ENCODE data around the gene TEAD1.
"Not testable (repeated sequence)": the region's sequence is repeated elsewhere in the genome, so short reads cannot be mapped to it uniquely, and the experiment has no call there.

The TEAD1 gene

GRCh38 chr11:12876340-12876739 is 202.1 kb downstream of the TEAD1 start:
- DNase-seq = no peak

DNA sequence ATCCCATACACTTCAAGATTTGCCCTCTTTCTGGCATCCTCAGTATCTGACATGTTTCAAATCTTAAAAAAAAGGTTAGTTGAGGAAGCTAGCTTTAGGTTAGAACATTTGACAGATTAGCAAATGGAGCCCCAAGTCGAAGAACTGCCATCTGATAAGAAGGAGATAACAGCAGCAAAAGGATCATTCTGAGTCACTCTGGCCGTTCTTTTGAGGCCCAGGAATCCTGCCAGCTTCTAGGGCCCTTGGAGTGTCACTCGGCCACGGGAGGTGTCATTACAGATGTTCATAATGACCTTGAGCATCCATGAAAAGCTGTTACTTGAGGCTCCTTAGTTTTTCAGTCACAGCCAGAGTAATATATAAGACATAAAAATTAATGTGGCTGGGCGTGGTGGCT is 202.8 kb downstream of the TEAD1 start:
- no peak for DNase-seq

DNA sequence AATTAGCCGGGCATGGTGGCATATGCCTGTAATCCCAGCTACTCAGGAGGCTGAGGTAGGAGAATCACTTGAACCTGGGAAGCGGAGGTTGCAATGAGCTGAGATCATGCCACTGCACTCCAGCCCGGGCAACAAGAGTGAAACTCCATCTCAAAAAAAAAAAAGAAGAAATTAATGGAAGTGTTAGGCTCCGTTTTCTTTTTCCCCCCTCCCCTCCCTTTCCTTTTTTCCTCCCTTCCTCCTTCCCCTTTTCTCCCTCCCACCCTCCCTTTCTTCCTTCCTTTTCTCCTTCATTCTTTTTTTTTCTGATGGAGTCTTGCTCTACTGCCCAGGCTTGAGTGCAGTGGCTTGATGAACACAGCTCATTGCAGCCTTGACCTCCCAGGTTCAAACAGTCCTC is 203.3 kb downstream of the TEAD1 start:
- not testable (repeated sequence) for DNase-seq

DNA sequence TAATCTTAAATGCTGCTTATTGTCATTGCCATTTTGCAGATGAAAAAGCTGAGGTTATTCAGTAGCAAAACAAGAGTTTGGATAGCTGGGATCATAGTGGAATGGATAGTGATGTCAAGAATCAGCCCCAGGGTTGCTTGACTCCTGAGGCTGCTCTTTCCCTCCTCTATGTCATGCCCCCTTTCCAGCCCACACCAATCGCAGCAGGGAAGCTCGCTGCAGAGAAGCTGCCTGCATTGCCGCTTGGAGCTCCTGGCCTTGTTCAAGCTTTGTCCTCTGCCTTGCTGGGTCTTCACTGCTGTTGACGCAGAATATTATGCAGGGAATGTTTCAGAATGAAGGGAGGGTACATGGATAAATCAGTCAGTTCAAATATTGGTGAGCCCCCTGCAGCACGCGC is 206.1 kb downstream of the TEAD1 start:
- DNase-seq = no peak

GRCh38 chr11:12882670-12883069 is 208.4 kb downstream of the TEAD1 start:
- DNase-seq = no peak

GRCh38 chr11:12884751-12885318 is 210.6 kb downstream of the TEAD1 start:
- no peak for DNase-seq

- DNase-seq = no peak
Measured at GRCh38 chr11:12885717-12886239, 211.6 kb downstream of the TEAD1 start.

- no peak for DNase-seq
Measured at GRCh38 chr11:12886508-12886907, 212.3 kb downstream of the TEAD1 start.

- peak; percentile 43 for DNase-seq
Measured at GRCh38 chr11:12888525-12889158, 214.4 kb downstream of the TEAD1 start.

- DNase-seq = no peak
Measured at GRCh38 chr11:12889243-12889642, 215.0 kb downstream of the TEAD1 start.

DNA sequence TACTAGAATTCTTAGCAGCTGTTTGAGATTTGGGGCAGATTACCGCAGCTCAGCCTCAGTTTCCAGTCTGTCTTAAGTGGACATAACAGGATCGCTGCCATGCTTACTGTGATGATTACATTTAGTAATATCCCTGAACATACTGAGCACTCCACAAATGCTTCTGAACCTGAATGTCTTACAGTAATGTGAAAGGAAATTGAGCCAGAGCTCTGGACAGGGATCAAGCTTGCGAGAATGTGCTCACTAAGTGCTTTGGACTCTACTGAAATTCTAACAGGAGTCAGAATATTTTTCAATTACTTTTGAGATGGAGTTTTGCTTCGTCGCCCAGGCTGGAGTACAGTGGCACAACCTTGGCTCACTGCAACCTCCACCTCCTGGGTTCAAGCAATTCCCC is 216.3 kb downstream of the TEAD1 start:
- no peak for DNase-seq

- DNase-seq = peak; percentile 35
Measured at GRCh38 chr11:12893787-12894672, 219.8 kb downstream of the TEAD1 start.

- DNase-seq = no peak
Measured at GRCh38 chr11:12897390-12897789, 223.2 kb downstream of the TEAD1 start.

GRCh38 chr11:12897867-12898266 is 223.6 kb downstream of the TEAD1 start:
- no peak for DNase-seq

DNA sequence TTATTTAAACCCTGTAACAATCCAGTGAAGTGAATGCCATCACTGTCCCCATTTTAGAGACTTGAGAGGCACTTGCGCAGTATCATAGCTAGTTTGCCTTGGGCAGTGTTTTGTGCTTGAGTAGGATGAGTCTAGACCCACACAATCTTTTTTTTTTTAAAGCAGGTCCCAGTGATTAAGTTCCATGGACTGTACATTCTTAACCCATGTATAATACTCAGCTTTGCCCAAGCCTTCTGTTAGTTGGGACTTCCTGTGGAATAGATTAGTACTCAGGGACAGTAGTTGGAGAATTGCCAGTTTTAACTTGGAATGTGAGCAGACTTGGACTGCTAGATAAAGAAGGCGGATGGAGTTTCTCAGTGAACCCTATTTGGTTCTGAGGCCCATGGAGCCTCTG is 226.3 kb downstream of the TEAD1 start:
- DNase-seq = no peak

GRCh38 chr11:12901272-12901671 is 227.1 kb downstream of the TEAD1 start:
- DNase-seq = no peak

DNA sequence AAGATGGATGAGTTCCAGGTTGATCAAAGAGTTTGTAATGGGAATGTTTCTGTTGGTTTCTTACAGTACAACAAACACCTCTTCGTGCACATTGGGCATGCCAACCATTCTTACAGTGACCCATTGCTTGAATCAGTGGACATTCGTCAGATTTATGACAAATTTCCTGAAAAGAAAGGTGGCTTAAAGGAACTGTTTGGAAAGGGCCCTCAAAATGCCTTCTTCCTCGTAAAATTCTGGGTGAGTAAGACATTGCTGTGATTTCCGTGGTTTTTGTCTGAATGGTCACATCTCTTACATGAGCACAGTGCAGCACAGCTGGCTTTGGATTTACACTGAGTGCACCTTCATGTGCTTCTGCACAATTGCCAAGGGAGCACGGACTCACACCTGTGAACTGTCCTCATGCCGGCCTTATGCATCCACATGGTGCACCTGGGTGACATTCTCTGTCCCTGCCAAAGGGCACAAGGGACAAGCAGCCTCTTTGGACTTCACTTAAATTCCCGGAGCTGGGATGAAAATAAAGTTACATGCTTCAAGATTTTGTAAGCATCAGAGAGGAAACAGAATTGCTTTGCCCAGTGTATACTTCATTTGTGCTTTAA is 227.8 kb downstream of the TEAD1 start:
- no peak for DNase-seq

- DNase-seq = no peak
Measured at GRCh38 chr11:12902791-12903486, 228.7 kb downstream of the TEAD1 start.

DNA sequence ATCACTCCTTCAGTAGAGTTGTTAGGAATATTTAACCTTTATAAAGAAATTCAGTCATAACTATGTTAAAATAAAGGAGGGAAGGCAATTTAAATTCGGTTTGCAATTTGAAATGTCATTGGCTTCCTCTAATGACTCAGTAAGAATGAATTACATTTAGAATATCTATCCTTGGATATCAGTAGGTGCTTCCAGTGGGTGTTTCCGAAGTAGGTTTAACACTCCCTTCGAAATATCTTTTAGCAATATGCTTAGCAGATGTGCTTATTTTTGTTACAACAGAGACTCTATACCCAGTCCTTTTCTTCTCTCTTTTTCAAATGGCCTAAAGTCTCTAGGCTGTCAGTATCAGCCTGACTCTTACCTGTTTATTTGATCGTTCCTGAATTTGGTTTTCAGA is 231.2 kb downstream of the TEAD1 start:
- no peak for DNase-seq

DNA sequence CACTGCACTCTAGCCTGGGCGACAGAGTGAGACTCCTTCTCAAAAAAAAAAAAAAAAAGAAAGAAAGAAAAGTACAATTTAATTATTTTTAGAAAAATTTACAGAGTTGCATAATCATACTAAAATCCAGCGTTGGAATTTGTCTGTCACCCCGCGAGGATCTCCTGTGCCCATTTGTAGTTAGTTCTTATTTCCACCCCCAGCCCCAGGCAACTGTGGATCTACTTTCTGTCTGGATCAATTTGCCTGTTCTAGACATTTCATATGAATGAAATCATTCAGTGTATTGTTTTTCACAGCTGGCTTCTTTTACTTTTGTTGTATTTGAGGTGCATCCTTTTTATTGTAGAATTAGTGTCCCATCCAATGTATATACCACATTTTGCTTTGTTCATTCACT is 232.3 kb downstream of the TEAD1 start:
- DNase-seq = no peak

GRCh38 chr11:12909879-12910278 is 235.7 kb downstream of the TEAD1 start:
- no peak for DNase-seq

- peak; percentile 93 for DNase-seq
Measured at GRCh38 chr11:12914400-12914912, 240.2 kb downstream of the TEAD1 start.

GRCh38 chr11:12915093-12915492 is 240.9 kb downstream of the TEAD1 start:
- DNase-seq = no peak

Data from NCI-H446 treated with DMSO at 0.1 percent for 48 hours (cell line).